COLO668 (cell line): ENCODE results near the gene ZMYND15.
"Not testable (repeated sequence)": the region's sequence is repeated elsewhere in the genome, so short reads cannot be mapped to it uniquely, and the experiment has no call there.

Experiments used
- DNase-seq: peaks from one replicate; lab custom pipeline; 2025; ENCODE audit not compliant: unreplicated experiment; lab: John Stamatoyannopoulos, UW

The ZMYND15 gene, protein sequence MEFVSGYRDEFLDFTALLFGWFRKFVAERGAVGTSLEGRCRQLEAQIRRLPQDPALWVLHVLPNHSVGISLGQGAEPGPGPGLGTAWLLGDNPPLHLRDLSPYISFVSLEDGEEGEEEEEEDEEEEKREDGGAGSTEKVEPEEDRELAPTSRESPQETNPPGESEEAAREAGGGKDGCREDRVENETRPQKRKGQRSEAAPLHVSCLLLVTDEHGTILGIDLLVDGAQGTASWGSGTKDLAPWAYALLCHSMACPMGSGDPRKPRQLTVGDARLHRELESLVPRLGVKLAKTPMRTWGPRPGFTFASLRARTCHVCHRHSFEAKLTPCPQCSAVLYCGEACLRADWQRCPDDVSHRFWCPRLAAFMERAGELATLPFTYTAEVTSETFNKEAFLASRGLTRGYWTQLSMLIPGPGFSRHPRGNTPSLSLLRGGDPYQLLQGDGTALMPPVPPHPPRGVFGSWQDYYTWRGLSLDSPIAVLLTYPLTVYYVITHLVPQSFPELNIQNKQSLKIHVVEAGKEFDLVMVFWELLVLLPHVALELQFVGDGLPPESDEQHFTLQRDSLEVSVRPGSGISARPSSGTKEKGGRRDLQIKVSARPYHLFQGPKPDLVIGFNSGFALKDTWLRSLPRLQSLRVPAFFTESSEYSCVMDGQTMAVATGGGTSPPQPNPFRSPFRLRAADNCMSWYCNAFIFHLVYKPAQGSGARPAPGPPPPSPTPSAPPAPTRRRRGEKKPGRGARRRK

GRCh38 chr17:4739122-4740024 lies at the start of gene ZMYND15, which contains the start of gene CXCL16:
ZMYND15 (plus strand) TSS chr17:4739833; CDS start chr17:4740549, 716 bp downstream.
CXCL16 (minus strand) TSS chr17:4739928; CDS start chr17:4739339, 589 bp downstream.
- peak; percentile 45 for DNase-seq

DNA sequence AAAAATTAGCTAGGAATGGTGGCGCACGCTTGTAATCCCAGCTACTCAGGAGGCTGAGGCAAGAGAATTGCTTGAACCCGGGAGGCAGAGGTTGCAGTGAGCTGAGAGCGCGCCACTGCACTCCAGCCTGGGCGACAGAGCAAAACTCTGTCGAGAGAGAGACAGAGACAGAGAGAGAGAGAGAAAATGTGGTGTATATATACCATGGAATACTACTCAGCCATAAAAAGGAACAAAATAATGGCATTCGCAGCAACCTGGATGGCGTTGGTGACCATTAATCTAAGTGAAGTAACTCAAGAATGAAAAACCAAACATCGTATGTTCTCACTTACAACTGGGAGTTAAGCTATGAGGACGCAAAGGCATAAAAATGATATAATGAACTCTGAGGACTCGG lies 49.8 kb upstream of the ZMYND15 start:
- not testable (repeated sequence) for DNase-seq

GRCh38 chr17:4690745-4691144 lies 48.9 kb upstream of the ZMYND15 start:
- no peak for DNase-seq

GRCh38 chr17:4691686-4692085 lies 47.9 kb upstream of the ZMYND15 start:
- no peak for DNase-seq

GRCh38 chr17:4693416-4693815 lies 46.2 kb upstream of the ZMYND15 start:
- no peak for DNase-seq

DNA sequence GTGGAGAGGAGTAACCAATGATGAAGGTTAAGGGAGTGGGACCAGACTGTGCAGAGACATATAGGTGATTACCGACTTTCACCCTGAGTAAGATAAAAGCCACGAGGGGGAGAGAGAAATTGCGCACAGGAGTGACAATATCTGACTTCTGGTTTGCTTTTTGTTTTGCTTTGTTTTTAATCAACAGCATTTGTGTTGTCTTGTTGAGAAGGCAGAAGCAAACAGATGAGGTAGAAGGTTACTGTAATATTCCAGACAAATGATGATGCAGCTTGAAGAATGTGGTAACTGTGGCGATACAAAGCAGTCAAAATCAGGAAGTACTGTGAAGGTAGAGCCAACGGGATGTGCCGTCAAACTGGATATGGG lies 43.2 kb upstream of the ZMYND15 start:
- DNase-seq = no peak

- DNase-seq = not testable (repeated sequence)
Measured at GRCh38 chr17:4699401-4700056, 40.1 kb upstream of the ZMYND15 start.

GRCh38 chr17:4701116-4701515 lies 38.5 kb upstream of the ZMYND15 start:
- DNase-seq = no peak

GRCh38 chr17:4703330-4703691 lies 36.3 kb upstream of the ZMYND15 start:
- no peak for DNase-seq

DNA sequence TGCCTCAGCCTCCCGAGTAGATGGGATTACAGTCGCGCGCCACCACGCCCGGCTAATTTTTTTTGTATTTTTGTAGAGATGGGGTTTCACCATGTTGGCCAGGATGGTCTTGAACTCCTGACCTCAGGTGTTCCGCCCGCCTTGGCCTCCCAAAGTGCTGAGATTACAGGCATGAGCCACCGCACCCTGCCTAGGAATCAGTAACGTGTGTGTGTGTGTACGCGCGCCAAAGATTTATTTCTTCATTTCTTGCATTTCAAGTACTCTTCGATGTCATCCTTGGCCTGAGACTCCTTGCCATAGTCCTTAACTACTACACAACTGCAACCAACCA lies 35.1 kb upstream of the ZMYND15 start:
- not testable (repeated sequence) for DNase-seq

GRCh38 chr17:4704991-4705390 lies 34.6 kb upstream of the ZMYND15 start:
- no peak for DNase-seq

- no peak for DNase-seq
Measured at GRCh38 chr17:4706121-4706520, 33.5 kb upstream of the ZMYND15 start.

DNA sequence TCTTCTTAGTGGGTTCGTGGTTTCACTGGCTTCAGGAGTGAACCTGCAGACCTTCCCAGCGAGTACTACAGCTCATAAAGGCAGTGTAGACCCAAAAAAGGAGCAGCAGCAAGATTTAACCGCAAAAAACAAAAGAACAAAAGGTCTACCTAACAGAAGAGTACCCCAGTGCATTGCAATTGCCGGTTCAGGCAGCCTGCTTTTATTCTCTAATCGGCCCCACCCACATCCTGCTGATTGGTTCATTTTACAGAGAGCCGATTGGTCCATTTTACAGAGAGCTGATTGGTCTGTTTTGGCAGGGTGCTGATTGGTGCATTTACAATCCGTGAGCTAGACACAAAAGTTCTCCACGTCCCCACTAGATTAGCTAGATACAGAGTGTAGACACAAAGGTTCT lies 31.2 kb upstream of the ZMYND15 start:
- peak; percentile 11 for DNase-seq

- peak; percentile 97 for DNase-seq
Measured at GRCh38 chr17:4709794-4710692, 29.6 kb upstream of the ZMYND15 start, which contains the start of gene ARRB2. ARRB2 (plus strand) TSS chr17:4710632; CDS start chr17:4710722, 90 bp downstream.

DNA sequence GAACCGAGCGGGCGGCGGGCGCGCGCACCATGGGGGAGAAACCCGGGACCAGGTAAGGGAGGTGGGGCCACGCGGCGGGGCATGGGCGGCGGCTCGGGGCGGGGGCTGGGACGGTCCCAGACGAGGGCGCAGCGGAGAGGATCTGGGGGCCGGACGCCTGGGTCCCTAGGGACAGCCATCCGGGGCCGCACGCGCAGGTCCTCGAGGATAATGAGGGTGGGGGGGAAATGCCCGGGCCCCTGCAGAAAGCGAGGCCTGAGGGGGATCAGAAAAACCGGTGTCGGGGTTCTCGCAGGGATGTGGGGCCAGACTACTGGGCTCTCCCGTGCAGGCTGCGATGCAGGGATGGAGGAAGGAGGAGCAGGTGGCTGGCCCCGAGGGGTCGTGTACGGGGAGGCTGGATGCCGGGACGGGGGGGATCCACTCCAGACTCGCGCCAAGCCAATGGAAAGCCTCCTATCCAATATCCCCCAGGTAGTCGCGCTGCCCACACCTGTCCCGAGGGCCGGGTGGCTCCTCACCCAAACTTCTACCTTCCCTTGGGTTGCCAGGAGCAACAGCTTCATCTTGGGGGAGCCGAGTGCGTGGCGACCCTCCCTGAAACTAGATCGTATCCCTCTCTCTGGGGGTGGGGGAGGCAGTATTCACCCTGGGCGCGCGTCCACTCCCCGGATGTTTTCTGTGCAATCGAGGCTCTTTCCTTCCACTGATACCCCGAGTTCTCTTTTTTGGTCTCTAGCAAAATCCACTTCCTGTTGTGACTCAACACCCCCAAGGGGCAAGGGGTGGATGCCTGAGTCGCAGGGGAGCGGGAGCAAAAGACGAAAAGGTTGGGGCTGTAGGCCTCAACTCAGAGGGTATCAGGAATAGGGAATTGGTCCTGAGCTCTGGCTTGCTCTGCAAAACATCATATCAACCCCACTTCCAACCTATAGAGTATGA lies 28.7 kb upstream of the ZMYND15 start:
- peak; percentile 27 for DNase-seq

- DNase-seq = peak; percentile 26
Measured at GRCh38 chr17:4711661-4712181, 27.9 kb upstream of the ZMYND15 start.

DNA sequence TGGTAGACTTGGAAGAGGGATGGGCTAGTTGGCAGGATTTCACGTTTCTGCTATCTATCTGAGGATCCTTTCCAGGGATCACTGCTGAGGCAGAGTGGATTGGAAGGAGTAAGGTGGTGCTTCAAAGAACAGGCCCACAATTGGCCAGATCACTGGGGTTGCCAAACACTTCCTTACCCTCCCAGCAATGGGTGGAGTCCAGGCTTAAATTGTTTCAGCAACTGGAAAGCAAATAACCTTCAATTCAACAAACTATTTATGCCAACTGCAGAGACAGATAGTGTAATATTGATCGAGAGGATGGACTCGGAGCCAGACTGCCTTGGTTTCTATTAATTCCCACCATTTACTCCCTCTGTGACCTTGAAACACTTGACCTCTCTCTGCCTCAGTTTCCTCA lies 27.1 kb upstream of the ZMYND15 start:
- no peak for DNase-seq

DNA sequence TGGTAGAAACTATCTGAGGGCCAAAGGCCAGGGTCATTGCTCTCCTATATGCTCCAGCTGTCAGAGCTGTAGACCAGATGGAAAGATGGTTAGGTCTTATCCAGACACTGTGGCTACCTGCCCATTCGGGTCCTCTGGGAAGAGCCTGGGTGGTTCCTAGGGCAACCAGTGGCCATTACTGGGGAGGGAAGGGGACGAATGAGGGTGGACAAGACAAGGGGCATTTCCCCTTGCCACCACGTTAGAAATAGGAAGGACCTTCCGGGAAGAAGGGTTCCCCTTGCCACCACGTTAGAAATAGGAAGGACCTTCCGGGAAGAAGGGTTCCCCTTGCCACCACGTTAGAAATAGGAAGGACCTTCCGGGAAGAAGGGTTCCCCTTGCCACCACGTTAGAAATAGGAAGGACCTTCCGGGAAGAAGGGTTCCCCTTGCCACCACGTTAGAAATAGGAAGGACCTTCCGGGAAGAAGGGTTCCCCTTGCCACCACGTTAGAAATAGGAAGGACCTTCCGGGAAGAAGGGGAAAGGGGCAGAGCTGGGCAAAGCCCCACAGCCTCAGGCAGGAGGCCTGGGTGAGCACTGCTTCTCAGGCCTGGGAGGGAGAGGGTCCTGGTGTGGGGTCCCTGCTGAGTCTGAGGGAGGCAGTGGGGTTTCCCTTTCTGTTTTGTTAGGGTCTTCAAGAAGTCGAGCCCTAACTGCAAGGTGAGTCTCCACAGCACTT lies 25.1 kb upstream of the ZMYND15 start:
- not testable (repeated sequence) for DNase-seq
